Measurements from ENCODE around the gene SYT3.
"Not testable (repeated sequence)": the region's sequence is repeated elsewhere in the genome, so short reads cannot be mapped to it uniquely, and the experiment has no call there.

The SYT3 gene

GRCh38 chr19:50633973-50634372 is 5.7 kb downstream of the SYT3 start:
- no peak for DNase-seq

GRCh38 chr19:50633359-50633758 is 6.3 kb downstream of the SYT3 start:
- no peak for DNase-seq

GRCh38 chr19:50632151-50632835 is 7.4 kb downstream of the SYT3 start:
- no peak for DNase-seq

GRCh38 chr19:50629801-50630200 is 9.9 kb downstream of the SYT3 start:
- no peak for DNase-seq

- DNase-seq: no peak
Measured at GRCh38 chr19:50629194-50629593, 10.5 kb downstream of the SYT3 start.

- DNase-seq: no peak
Measured at GRCh38 chr19:50628551-50628950, 11.1 kb downstream of the SYT3 start.

- no peak for DNase-seq
Measured at GRCh38 chr19:50628146-50628545, 11.5 kb downstream of the SYT3 start.

GRCh38 chr19:50626795-50627194 is 12.9 kb downstream of the SYT3 start:
- DNase-seq: no peak

- DNase-seq: no peak
Measured at GRCh38 chr19:50626011-50626410, 13.7 kb downstream of the SYT3 start.

GRCh38 chr19:50624949-50625600 is 14.6 kb downstream of the SYT3 start:
- no peak for DNase-seq

- DNase-seq: not testable (repeated sequence)
Measured at GRCh38 chr19:50620394-50620906, 19.2 kb downstream of the SYT3 start.

GRCh38 chr19:50619184-50619583 is 20.5 kb downstream of the SYT3 start:
- not testable (repeated sequence) for DNase-seq

- not testable (repeated sequence) for DNase-seq
Measured at GRCh38 chr19:50618379-50618778, 21.3 kb downstream of the SYT3 start.

GRCh38 chr19:50612504-50613404 is 26.9 kb downstream of the SYT3 start:
- not testable (repeated sequence) for DNase-seq

- DNase-seq: peak; percentile 74
Measured at GRCh38 chr19:50607874-50608785, 31.6 kb downstream of the SYT3 start.

GRCh38 chr19:50607388-50607787 is 32.3 kb downstream of the SYT3 start:
- DNase-seq: no peak

- DNase-seq: not testable (repeated sequence)
Measured at GRCh38 chr19:50606059-50606836, 33.4 kb downstream of the SYT3 start.

- DNase-seq: not testable (repeated sequence)
Measured at GRCh38 chr19:50604264-50605073, 35.2 kb downstream of the SYT3 start.

- no peak for DNase-seq
Measured at GRCh38 chr19:50602935-50603334, 36.7 kb downstream of the SYT3 start.

GRCh38 chr19:50602496-50602895 is 37.2 kb downstream of the SYT3 start:
- DNase-seq: no peak

- no peak for DNase-seq
Measured at GRCh38 chr19:50602089-50602422, 37.6 kb downstream of the SYT3 start.
